Measurements from ENCODE around the gene PRR12. TPM values are rescaled to one million over a fixed set of nuclear protein-coding genes. Genes with fewer than 3 reads are reported as not detected.
A peak's percentile ranks its signal among the peaks of the same experiment; 100 is the strongest.

PRR12 gene
- total and polyA plus RNA-seq, 2 donors from 2014 or later = 4.9 to 27.4 TPM

DNA sequence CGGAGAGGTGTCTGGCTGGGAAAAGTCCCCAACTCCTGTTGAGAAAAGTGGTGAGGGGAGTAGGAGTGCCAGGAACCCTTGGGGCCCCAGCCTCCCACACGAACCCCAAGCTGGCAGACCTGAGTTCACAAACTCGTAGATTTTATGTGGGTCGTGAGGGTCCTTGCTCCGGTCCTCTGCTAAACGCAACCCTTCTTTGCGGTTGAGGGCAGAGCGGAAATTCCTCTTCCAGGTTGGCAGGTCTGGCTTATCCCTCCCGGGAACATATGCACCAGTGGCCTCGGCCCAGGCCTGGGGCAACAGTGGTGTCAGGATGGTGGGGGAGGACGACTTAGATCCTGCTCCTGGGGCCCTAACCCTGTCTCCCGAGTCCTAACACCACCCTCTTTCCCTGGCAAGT lies 72.2 kb downstream of the PRR12 start:
- peaks cover 2 to 30% (median 13%) of the 10 kb centered on the region in 3 donors for H3K36me3 ChIP-seq (ENCODE audit: control insufficient read depth in 2 of 3, insufficient read depth in 3 of 3, low read length in 3 of 3)

DNA sequence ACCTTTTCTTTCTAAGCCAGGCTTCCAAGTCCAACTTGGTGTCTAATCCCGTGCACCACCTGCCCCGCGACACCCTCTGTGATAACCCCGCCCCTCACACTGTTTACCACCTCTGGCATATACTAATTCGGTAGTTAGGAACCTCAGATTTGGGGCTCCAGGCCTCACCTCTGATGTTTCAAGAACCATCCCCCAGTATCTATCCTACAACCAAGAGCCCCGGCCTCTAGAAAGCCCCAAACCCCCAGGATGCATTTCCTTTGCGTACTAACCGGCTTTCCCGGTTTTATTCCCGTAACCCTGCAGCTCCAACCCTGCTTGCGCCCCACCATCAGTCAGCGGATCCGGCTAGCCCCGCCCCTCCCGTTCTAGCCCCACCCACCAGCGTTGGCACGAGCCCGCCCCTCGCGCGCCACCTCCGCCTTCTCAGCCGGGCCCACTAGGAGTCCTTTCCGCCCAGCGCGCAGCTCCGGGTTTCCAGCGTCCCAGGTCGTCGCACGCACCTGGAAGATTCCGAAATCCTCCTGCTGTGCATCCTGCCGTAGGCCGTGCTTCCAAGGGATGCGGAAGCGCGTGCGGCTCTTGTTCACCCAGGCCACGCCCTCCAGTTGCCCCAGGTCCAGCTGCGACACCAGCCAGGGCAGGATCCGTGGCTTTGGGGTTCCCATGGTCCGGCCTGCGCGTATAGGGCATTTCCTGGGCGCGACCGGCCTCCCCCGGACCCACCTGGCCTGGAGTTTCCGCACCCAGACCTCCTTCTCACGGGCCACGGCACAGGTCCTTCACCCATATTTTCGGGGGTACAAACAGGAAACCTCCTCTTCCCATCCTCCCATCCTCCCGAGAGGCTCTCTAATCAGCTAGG lies 73.4 kb downstream of the PRR12 start:
- H3K9me3 ChIP-seq (ENCODE audit: control insufficient read depth in 2 of 3, insufficient read depth in 1 of 3, low read length in 3 of 3) = no peaks in the 10 kb centered on the region
- peak overlapping the region; percentile 60 to 98 (median 64) for H3K9ac ChIP-seq (ENCODE audit: low read length in 3 of 3)
- FAIRE-seq = no peak
- H3K4me3 ChIP-seq (ENCODE audit: low read length in 3 of 3) = peak overlapping the region; percentile 65 to 98 (median 86)
- peak; percentile 91 to 97 (median 92) for DNase-seq
- H3K36me3 ChIP-seq (ENCODE audit: control insufficient read depth in 2 of 3, insufficient read depth in 3 of 3, low read length in 3 of 3) = peaks cover 2 to 20% (median 10%) of the 10 kb centered on the region in 3 donors
- H3K27ac ChIP-seq (ENCODE audit: low read depth in 2 of 2, low read length in 2 of 2) = peak overlapping the region; percentile 88 to 95
- no peaks in the 10 kb centered on the region for H3K27me3 ChIP-seq (ENCODE audit: control insufficient read depth, insufficient read depth, low read length)
- intact Hi-C loops (cut with DNase I) = no loop called here
- peaks cover 0 to 13% (median 11%) of the 10 kb centered on the region in 3 donors for H3K4me1 ChIP-seq (ENCODE audit: control insufficient read depth in 2 of 3, insufficient read depth in 2 of 3, low read depth in 1 of 3, low read length in 3 of 3)
- TF ChIP-seq, protein P1, sequence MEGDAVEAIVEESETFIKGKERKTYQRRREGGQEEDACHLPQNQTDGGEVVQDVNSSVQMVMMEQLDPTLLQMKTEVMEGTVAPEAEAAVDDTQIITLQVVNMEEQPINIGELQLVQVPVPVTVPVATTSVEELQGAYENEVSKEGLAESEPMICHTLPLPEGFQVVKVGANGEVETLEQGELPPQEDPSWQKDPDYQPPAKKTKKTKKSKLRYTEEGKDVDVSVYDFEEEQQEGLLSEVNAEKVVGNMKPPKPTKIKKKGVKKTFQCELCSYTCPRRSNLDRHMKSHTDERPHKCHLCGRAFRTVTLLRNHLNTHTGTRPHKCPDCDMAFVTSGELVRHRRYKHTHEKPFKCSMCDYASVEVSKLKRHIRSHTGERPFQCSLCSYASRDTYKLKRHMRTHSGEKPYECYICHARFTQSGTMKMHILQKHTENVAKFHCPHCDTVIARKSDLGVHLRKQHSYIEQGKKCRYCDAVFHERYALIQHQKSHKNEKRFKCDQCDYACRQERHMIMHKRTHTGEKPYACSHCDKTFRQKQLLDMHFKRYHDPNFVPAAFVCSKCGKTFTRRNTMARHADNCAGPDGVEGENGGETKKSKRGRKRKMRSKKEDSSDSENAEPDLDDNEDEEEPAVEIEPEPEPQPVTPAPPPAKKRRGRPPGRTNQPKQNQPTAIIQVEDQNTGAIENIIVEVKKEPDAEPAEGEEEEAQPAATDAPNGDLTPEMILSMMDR (IDR thresholded peaks at IDR 0.05; ENCODE audit: borderline replicate concordance, extremely low read depth, insufficient read depth) = peak; percentile 6

More for the DNA sequence above, 72.2 kb downstream of the PRR12 start:
- H3K27ac ChIP-seq (ENCODE audit: low read depth in 2 of 2, low read length in 2 of 2) = peak overlapping the region in 1 of 2 donors; percentile 32
- DNase-seq (no peak), FAIRE-seq (no peak)
- no peaks in the 10 kb centered on the region for H3K27me3 ChIP-seq (ENCODE audit: control insufficient read depth, insufficient read depth, low read length)
- intact Hi-C loops (cut with DNase I) = no loop called here
- no peak overlapping the region for H3K4me3 ChIP-seq (ENCODE audit: low read length in 3 of 3)
- peaks cover 0 to 13% (median 11%) of the 10 kb centered on the region in 3 donors for H3K4me1 ChIP-seq (ENCODE audit: control insufficient read depth in 2 of 3, insufficient read depth in 2 of 3, low read depth in 1 of 3, low read length in 3 of 3)
- no peak overlapping the region for H3K9ac ChIP-seq (ENCODE audit: low read length in 3 of 3)
- no peaks in the 10 kb centered on the region for H3K9me3 ChIP-seq (ENCODE audit: control insufficient read depth in 2 of 3, insufficient read depth in 1 of 3, low read length in 3 of 3)
- TF ChIP-seq, protein P1 (IDR thresholded peaks at IDR 0.05; ENCODE audit: borderline replicate concordance, extremely low read depth, insufficient read depth) = no peak

- peaks cover 0 to 13% (median 11%) of the 10 kb centered on the region in 3 donors for H3K4me1 ChIP-seq (ENCODE audit: control insufficient read depth in 2 of 3, insufficient read depth in 2 of 3, low read depth in 1 of 3, low read length in 3 of 3)
- peak overlapping the region; percentile 65 to 98 (median 86) for H3K4me3 ChIP-seq (ENCODE audit: low read length in 3 of 3)
- FAIRE-seq = no peak
- no peaks in the 10 kb centered on the region for H3K9me3 ChIP-seq (ENCODE audit: control insufficient read depth in 2 of 3, insufficient read depth in 1 of 3, low read length in 3 of 3)
- intact Hi-C loops (cut with DNase I) = no loop called here
- TF ChIP-seq, protein P1 (IDR thresholded peaks at IDR 0.05; ENCODE audit: borderline replicate concordance, extremely low read depth, insufficient read depth) = no peak
- peak overlapping the region; percentile 88 to 95 for H3K27ac ChIP-seq (ENCODE audit: low read depth in 2 of 2, low read length in 2 of 2)
- no peaks in the 10 kb centered on the region for H3K27me3 ChIP-seq (ENCODE audit: control insufficient read depth, insufficient read depth, low read length)
- H3K36me3 ChIP-seq (ENCODE audit: control insufficient read depth in 2 of 3, insufficient read depth in 3 of 3, low read length in 3 of 3) = peaks cover 0 to 16% (median 9%) of the 10 kb centered on the region in 3 donors
- no peak for DNase-seq
- peak overlapping the region; percentile 60 to 98 (median 64) for H3K9ac ChIP-seq (ENCODE audit: low read length in 3 of 3)
Measured at GRCh38 chr19:49665036-49665350, 74.0 kb downstream of the PRR12 start.
